Tibial artery (tissue), 4 donors: Measurements from ENCODE around the gene KSR1.

Experiments used
- DNase-seq, 2 donors: peaks; one replicate each; pipeline ENCODE4 v3.0.0-alpha.2; 2019
- H3K27ac ChIP-seq, 2 donors: fragments of 200-600 bp; sonication (generic) in 1 of 2; 1 replicate in 1 of 2; 2 replicates in 1 of 2; pipeline ENCODE4 v1.5.1; 2018 to 2019; ENCODE audit warnings: mild to moderate bottlenecking in 1 of 2
- H3K27me3 ChIP-seq, 2 donors: fragments of 200-600 bp; sonication (generic) in 1 of 2; one replicate each; pipeline versions ENCODE4 v1.5.1 to v1.6.0; 2016 to 2019
- H3K36me3 ChIP-seq, 3 donors: fragments of 200-600 bp; sonication (generic) in 2 of 3; one replicate each; pipeline ENCODE4 v1.5.1; 2016 to 2019; ENCODE audit warnings: mild to moderate bottlenecking in 2 of 3
- H3K4me1 ChIP-seq, 4 donors: fragments of 200-600 bp; sonication (generic) in 2 of 4; 1 replicate in 3 of 4; 2 replicates in 1 of 4; pipeline ENCODE4 v1.5.1; 2016 to 2019
- H3K4me3 ChIP-seq, 2 donors: fragments of 200-600 bp; sonication (generic) in 1 of 2; 1 replicate in 1 of 2; 2 replicates in 1 of 2; pipeline ENCODE4 v1.5.1; 2018 to 2019; ENCODE audit warnings: mild to moderate bottlenecking in 2 of 2
- H3K9me3 ChIP-seq, 3 donors: fragments of 200-600 bp; sonication (generic) in 1 of 3; one replicate each; pipeline ENCODE4 v1.5.1; 2016 to 2019
- CTCF ChIP-seq, 2 experiments: fragments of 200-600 bp in 1 of 2; fragments of 450-650 bp in 1 of 2; IDR thresholded peaks; one replicate each; pipeline ENCODE4 v1.5.1; 2017 to 2019; ENCODE audit warnings: antibody characterized with exemption in 2 of 2, mild to moderate bottlenecking in 1 of 2, moderate library complexity in 1 of 2
- intact Hi-C: fragments of 100-400 bp; cut with DNase I; formaldehyde crosslinking; loops from one replicate; pipeline ENCODE4 v1.15.0; 2023; ENCODE audit warnings: low total_unique reads

Gene KSR1

DNA sequence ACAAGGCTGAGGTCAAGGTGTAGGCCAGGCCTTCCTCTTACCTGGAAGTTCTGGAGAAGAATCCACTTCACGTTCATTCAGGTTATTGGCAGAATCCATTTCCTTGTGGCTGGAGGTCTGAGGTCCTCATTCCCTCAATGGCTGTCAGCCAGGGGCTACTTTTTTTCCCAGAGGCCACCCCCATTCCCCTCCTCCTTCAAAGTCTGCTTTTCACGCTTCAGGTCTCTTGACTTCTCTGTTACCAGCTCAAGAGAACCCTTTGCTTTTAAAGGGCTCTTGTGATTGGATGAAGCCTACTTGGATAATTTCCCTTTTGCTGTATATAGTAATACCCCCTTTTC lies 119.6 kb downstream of the KSR1 start:
- no peak for TF ChIP-seq CTCF (IDR thresholded peaks at IDR 0.05)
- intact Hi-C loops, result no loop called here
- no peaks in the 10 kb centered on the region for H3K27me3 ChIP-seq
- H3K4me1 ChIP-seq, result peaks cover 0 to 18% (median 2%) of the 10 kb centered on the region in 4 donors
- H3K9me3 ChIP-seq, result no peaks in the 10 kb centered on the region
- H3K36me3 ChIP-seq, result no peaks in the 10 kb centered on the region
- no peak overlapping the region for H3K4me3 ChIP-seq
- no peak for DNase-seq
- H3K27ac ChIP-seq, result no peak overlapping the region

DNA sequence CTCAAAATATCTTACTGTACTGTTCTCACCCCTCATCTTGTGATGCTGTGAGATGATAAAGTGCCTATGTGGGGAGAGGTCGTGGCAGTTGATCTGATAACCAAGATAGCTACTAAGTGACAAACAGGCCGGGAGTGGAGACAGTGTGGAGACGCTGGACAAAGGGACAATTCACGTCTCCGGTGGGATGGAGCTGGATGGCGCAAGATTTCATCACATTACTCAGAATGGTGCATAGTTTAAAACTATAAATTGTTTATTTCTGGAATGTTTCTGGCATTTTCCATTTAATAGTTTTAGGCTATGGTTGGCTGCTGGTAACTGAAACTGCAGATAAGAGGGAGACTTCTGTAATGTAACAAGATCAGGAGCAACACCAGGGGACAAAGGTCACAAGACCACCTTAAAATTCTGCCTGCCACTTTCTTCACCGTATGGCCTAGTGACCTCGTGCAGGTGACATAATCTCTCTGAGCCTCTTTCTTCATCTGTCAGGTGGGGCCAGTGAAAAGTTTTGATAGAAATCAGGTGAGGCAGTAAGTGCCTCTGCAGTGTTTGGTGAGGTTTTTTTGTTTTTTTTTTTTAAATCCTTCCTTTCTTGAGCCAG lies 120.3 kb downstream of the KSR1 start:
- Histone ChIP-seq H3K36me3 (no peaks in the 10 kb centered on the region), H3K27me3 (no peaks in the 10 kb centered on the region), H3K4me3 (no peak overlapping the region), H3K9me3 (no peaks in the 10 kb centered on the region), H3K27ac (peak overlapping the region; percentile 52 to 57), H3K4me1 (peaks cover 0 to 18% (median 2%) of the 10 kb centered on the region in 4 donors)
- no peak for DNase-seq
- TF ChIP-seq CTCF (IDR thresholded peaks at IDR 0.05), result no peak
- intact Hi-C loops, result no loop called here

- no peak for TF ChIP-seq CTCF (IDR thresholded peaks at IDR 0.05)
- Histone ChIP-seq H3K36me3 (no peaks in the 10 kb centered on the region), H3K4me1 (peaks cover 0 to 18% (median 2%) of the 10 kb centered on the region in 4 donors), H3K27ac (peak overlapping the region; percentile 52 to 57), H3K9me3 (no peaks in the 10 kb centered on the region), H3K27me3 (no peaks in the 10 kb centered on the region), H3K4me3 (no peak overlapping the region)
- intact Hi-C loops, result no loop called here
- no peak for DNase-seq
Observed at GRCh38 chr17:27577121-27577761, 121.0 kb downstream of the KSR1 start.

- H3K27me3 ChIP-seq, result no peaks in the 10 kb centered on the region
- H3K36me3 ChIP-seq, result peaks cover 0 to 6% (median 2%) of the 10 kb centered on the region in 3 donors
- no peaks in the 10 kb centered on the region for H3K9me3 ChIP-seq
- peak overlapping the region; percentile 52 to 57 for H3K27ac ChIP-seq
- intact Hi-C loops, result no loop called here
- no peak overlapping the region for H3K4me3 ChIP-seq
- H3K4me1 ChIP-seq, result peaks cover 0 to 18% (median 2%) of the 10 kb centered on the region in 4 donors
- TF ChIP-seq CTCF (IDR thresholded peaks at IDR 0.05), result no peak
- DNase-seq, result peak in 1 of 2 donors; percentile 77
Observed at GRCh38 chr17:27577884-27578717, 121.9 kb downstream of the KSR1 start.

DNA sequence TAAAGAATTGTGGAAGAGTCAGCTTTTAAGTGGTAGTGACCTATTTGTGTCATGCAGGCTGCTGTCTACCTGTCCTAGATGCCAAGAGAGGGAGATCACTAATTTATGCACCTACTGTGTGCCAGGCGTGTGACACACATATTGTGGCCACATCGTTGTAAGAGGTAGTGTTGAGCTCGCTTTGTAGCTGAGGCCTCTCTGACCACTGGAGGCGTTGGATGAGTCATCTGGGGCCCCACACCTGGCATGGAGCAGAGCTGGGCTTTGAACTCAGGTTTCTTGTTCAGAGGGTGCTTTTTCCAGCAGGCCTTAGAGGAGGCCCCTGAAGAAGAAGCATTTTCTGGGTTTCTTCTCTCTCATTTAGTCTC lies 122.5 kb downstream of the KSR1 start:
- TF ChIP-seq CTCF (IDR thresholded peaks at IDR 0.05), result no peak
- H3K4me1 ChIP-seq, result peaks cover 0 to 18% (median 2%) of the 10 kb centered on the region in 4 donors
- no peak for DNase-seq
- no peaks in the 10 kb centered on the region for H3K9me3 ChIP-seq
- H3K4me3 ChIP-seq, result no peak overlapping the region
- peaks cover 0 to 8% (median 5%) of the 10 kb centered on the region in 3 donors for H3K36me3 ChIP-seq
- H3K27me3 ChIP-seq, result no peaks in the 10 kb centered on the region
- intact Hi-C loops, result no loop called here
- peak overlapping the region; percentile 52 to 57 for H3K27ac ChIP-seq
